GM21529 (cell line): ENCODE measurements around the gene SLC43A1.
"Not testable (repeated sequence)": the region's sequence is repeated elsewhere in the genome, so short reads cannot be mapped to it uniquely, and the experiment has no call there.

Source experiments
- ATAC-seq: cut with Tn5 transposase; IDR thresholded peaks from one replicate; pipeline ENCODE4 v1.9.1; 2021; ENCODE audit not compliant: unreplicated experiment

SLC43A1 gene

GRCh38 chr11:57515332-57516060 is at the start of gene SLC43A1:
Gene SLC43A1 (minus strand): TSS chr11:57515702. CDS start chr11:57514111, 1,591 bp downstream.
- peak; percentile 42 for ATAC-seq

DNA sequence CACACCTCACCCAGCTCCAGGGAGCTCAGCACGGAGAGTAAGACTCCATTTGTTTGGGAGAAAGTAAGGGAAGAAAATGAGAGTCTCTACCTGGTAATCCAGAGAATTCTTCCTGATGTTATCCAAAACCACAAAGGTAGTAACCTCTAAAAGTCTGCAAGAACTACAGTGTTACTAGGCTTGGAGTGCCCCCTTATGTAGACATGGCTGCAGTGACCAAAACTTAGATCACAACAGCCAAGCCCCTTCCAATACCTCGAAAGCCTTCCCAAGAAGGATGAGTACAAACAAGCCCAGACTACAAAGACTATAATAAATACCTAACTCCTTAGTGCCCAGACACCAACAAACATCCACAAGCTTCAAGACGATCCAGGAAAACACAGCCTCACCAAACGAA is 47.1 kb upstream of the SLC43A1 start:
- no peak for ATAC-seq

DNA sequence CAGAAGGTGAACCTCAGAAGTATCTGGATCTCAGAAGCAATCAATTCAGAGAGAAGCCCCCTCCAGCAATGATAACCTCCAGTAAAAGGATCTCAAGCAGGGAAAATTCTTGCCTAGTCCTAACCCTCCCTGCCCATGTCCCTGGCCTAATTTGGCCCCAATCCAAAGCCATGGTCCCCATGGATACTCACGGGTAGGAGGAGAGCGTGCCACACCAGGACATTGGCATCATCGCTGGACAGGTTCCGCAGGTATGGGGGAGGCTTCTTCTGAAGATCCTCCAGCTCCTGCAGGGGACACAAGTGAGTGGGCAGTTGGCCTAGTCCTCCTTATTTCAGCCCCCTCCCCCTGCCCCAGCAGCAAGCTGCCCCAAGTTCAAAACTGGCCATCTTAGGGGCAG is 44.6 kb upstream of the SLC43A1 start:
- ATAC-seq = no peak

DNA sequence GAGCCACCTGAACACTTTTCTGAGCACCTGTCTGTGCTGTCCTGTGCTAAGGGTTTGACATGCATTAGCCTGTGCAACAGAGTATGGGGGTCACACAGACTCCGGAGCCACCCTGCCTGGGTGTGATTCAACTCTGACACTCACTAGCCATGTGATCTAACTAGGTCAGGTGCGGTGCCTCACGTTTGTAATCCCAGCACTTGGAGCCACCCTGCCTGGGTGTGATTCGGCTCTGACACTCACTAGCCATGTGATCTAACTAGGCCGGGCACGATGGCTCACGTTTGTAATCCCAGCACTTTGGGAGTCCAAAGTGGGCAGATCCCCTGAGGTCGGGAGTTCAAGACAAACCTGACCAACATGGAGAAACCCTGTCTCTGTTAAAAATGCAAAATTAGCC is 40.5 kb upstream of the SLC43A1 start:
- ATAC-seq = no peak

DNA sequence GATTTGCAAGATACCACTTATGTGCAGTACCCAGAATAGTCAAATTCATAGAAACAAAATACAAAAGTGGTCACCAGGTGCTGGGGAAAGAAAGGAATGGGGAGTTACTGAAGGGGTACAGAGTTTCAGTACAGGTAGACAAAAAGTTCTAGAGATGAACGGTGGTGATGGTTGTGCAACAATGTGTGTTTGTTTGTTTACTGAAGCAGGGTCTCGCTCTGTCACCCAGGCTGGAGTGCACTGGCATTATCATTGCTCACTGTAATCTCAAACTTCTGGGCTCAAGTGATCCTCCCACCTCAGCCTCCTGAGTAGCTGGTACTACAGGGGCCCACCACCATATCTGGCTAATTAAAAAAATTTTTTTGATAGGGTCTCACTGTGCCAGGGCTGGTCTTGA is 39.9 kb upstream of the SLC43A1 start:
- no peak for ATAC-seq

GRCh38 chr11:57552479-57552878 is 37.0 kb upstream of the SLC43A1 start:
- no peak for ATAC-seq

DNA sequence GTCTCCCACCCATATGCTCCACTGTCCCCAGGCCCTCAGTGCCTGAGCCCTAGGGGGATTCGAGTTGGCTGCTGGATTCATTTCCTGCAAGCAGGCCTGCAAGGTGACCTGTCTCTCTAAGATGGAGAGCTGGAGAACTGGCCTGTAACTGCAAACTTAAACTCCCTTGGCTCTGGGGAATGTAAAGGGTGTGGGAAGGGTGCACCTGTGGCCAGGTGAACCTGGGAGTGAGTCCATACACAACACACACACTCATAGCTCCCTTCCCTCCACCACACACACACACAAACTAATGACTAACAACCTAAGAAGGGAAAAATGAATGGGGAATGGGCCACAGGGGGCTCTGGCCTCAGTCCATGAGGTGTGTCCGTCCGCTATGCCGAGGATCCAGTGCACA is 36.4 kb upstream of the SLC43A1 start:
- no peak for ATAC-seq

- ATAC-seq = no peak
Measured at GRCh38 chr11:57549983-57550382, 34.5 kb upstream of the SLC43A1 start.

GRCh38 chr11:57547854-57548377 is 32.4 kb upstream of the SLC43A1 start:
- ATAC-seq = peak; percentile 87

DNA sequence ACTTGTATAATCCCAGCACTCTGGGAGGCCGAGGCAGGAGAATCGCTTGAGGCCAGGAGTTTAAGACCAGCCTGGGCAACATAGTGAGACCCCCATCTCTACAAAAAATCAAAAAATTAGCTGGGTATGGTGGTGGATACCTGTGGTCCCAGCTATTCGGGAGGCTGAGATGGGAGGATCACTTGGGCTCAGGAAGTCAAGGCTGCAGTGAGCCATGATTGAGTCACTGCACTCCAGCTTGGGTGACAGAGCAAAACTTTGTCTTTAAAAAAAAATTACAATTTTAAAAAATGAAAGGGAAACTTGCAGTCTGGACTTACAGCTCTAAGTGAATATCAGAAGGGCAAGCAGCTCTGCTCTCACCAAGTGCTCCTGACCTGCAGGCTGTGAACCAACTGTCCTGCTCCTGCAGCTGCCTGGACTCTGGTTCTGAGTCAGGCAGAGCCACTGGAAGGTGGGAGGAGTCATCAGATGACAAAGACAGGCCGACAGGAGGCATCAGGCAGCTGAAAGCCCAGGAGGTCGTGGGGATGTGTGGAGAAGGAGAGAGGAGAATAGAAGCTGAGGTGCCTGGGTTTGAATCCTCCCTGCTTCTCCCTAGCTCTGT is 31.5 kb upstream of the SLC43A1 start:
- peak; percentile 65 for ATAC-seq

DNA sequence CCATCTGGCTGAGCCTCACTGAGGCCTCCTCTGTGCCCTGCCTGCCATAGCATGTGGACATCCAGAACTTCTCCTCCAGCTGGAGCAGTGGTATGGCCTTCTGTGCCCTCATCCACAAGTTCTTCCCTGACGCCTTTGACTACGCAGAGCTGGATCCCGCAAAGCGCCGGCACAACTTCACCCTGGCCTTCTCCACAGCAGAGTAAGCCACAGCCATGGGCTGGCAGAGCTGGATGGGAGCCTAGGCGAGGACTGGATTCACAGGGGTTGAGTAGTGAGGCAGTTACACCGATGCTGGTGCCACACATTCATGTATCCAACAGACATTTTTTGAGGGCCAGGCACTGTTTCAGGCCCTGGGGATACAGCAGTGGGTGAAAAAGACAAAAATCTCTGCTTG is 30.9 kb upstream of the SLC43A1 start:
- no peak for ATAC-seq

- ATAC-seq = no peak
Measured at GRCh38 chr11:57545883-57546282, 30.4 kb upstream of the SLC43A1 start.

- ATAC-seq = no peak
Measured at GRCh38 chr11:57544566-57544965, 29.1 kb upstream of the SLC43A1 start.

GRCh38 chr11:57543593-57543992 is 28.1 kb upstream of the SLC43A1 start:
- ATAC-seq = no peak

DNA sequence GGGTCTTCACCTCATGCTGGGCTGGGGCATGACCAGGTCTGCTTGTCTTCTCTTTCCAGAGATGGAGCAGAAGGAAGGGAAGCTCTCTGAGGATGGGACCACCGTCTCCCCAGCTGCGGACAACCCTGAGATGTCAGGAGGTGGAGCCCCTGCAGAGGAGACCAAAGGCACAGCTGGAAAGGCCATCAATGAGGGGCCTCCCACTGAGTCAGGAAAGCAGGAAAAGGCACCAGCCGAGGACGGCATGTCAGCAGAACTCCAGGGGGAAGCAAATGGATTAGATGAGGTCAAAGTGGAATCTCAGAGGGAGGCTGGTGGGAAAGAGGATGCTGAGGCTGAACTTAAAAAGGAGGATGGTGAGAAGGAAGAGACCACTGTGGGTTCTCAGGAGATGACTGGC is 27.1 kb upstream of the SLC43A1 start:
- no peak for ATAC-seq

- ATAC-seq = no peak
Measured at GRCh38 chr11:57541169-57541568, 25.7 kb upstream of the SLC43A1 start.

DNA sequence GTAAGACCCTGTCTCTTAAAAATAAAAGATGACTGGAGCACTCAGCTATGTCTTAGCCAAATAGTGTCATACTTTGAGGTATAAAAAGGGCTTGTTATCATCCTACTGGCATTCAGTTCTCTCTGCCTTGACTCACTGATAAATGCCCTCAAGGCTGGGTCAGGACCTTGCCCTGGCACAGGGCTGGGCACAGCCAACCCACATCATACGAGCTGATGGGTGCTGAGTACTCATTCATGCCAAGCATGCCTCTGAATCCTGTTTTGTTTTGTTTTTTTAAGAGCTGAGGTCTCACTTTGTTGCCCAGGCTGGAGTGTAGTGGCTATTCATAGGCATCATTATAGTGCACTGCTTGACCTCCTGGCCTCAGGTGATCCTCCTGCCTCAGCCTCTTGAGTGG is 23.8 kb upstream of the SLC43A1 start:
- no peak for ATAC-seq

DNA sequence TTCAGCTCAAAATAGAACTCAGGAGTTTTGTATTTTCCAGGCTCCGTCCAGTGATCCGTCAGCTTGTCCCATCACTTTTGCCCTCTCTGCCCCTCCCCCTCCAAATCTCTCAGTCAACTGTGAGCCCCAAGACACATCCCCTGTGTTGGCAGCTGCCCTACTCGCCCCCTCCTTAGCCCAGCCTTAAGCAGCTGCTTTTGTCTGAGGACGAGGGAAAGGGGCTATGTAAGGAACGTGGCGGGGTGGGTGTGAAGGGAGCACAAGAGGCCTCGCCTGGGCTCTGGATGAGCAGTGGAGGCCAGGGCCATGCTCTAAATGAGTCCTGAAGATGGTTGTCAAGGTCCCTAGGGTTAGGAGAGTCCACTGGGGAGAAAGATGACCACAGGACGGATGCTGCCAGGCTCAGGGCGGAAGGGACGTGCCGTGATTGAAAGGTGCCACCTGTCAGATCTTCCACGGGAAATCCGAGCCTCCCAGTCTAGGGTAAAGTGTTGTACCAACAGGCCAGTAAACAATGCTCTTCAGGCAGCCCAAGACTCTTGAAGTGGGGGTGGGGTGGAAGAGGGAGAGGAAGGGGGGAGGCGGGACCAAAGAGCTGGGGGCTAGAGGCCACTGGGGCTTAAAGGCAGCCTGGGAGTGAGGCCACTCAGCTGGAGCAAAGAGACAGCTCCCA is 21.6 kb upstream of the SLC43A1 start, which contains the start of gene SMTNL1:
SMTNL1 (plus strand) TSS at position 649 of the 673 bp plus-strand sequence. CDS start 5,048 bp downstream, outside the sequence.
- ATAC-seq = no peak

DNA sequence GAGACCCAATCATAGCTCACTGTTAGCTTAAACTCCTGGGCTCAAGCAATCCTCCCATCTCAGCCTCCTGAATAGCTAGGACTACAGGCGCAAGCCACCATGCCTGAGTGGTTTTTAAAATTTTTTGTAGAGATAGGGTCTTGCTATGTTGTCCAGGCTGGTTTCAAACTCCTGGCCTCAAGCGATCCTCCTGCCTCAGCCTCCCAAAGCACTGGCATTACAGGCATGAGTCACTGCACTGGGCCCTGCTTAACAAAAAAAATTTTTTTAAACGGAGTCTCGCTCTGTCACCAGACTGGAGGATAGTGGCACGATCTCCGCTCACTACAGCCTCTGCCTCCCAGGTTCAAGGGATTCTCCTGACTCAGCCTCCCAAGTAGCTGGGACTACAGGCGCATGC is 18.9 kb upstream of the SLC43A1 start:
- not testable (repeated sequence) for ATAC-seq

GRCh38 chr11:57530596-57531507 is 15.3 kb upstream of the SLC43A1 start, which contains the start of gene TIMM10:
Gene TIMM10 (minus strand): TSS chr11:57530754. CDS start chr11:57530189, 565 bp downstream.
- peak; percentile 98 for ATAC-seq

GRCh38 chr11:57530215-57530595 is 14.7 kb upstream of the SLC43A1 start:
- ATAC-seq = no peak
